ENCODE results near the gene TIA1. TPM values are rescaled to one million over a fixed set of nuclear protein-coding genes. Genes with fewer than 3 reads are reported as not detected.
A peak's percentile ranks its signal among the peaks of the same experiment; 100 is the strongest.
"Not testable (repeated sequence)": the region's sequence is repeated elsewhere in the genome, so short reads cannot be mapped to it uniquely, and the experiment has no call there.

The TIA1 gene, protein sequence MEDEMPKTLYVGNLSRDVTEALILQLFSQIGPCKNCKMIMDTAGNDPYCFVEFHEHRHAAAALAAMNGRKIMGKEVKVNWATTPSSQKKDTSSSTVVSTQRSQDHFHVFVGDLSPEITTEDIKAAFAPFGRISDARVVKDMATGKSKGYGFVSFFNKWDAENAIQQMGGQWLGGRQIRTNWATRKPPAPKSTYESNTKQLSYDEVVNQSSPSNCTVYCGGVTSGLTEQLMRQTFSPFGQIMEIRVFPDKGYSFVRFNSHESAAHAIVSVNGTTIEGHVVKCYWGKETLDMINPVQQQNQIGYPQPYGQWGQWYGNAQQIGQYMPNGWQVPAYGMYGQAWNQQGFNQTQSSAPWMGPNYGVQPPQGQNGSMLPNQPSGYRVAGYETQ
- total RNA-seq = 411 to 439 TPM (median 428 TPM) in 3 replicates

DNA sequence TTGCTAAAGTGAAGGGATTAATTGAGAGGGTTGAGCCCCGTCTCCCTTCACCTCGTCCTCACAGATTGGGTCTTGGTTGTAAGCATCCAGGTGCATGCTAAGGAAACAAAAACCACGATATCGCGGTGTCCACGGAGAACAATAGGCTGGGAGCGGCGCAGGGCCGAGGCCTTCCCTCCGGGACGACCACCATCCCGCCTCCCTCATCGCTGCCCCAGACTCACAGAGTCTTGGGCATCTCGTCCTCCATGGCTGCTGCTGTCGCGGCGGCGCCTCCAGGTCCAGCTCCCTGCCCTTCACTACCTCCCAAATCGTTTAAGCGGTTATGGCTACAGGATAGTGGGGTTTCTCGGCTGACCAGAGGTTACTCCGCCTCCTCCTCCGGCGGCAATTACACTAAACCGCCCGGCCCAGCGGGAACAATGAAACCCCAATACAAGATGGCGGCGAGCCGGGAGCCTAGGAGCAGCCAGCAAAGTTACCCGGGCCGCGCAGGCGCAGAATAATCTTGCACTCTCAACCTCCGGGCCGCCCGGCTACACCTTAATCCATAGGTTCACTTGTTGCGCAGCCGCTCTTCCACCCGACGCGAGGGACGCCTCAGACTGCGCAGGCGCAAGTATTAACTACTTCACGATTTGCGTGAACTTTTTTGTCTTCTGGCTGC lies at the start of gene TIA1:
TIA1 (minus strand) TSS at position 448 of the 667 bp plus-strand sequence; CDS start at position 250, 198 bp downstream.
- DNase-seq (ENCODE audit: low spot score in 2 of 2, unreplicated experiment in 2 of 2) = peak; percentile 99
- Mint-ChIP-seq H3K4me1 (peaks cover 29% of the 10 kb centered on the region), H3K9me3 (no peaks in the 10 kb centered on the region), H3K4me3 (peak within 1 kb of the TSS; percentile 97), H3K27ac (peak within 1 kb of the TSS; percentile 100), H3K36me3 (no peaks in the 10 kb centered on the region), H3K27me3 (ENCODE audit: low read depth) (peaks cover 4% of the 10 kb centered on the region)
- TF ChIP-seq, protein P1, sequence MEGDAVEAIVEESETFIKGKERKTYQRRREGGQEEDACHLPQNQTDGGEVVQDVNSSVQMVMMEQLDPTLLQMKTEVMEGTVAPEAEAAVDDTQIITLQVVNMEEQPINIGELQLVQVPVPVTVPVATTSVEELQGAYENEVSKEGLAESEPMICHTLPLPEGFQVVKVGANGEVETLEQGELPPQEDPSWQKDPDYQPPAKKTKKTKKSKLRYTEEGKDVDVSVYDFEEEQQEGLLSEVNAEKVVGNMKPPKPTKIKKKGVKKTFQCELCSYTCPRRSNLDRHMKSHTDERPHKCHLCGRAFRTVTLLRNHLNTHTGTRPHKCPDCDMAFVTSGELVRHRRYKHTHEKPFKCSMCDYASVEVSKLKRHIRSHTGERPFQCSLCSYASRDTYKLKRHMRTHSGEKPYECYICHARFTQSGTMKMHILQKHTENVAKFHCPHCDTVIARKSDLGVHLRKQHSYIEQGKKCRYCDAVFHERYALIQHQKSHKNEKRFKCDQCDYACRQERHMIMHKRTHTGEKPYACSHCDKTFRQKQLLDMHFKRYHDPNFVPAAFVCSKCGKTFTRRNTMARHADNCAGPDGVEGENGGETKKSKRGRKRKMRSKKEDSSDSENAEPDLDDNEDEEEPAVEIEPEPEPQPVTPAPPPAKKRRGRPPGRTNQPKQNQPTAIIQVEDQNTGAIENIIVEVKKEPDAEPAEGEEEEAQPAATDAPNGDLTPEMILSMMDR (IDR thresholded peaks at IDR 0.05; ENCODE audit: unreplicated experiment) = no peak

DNA sequence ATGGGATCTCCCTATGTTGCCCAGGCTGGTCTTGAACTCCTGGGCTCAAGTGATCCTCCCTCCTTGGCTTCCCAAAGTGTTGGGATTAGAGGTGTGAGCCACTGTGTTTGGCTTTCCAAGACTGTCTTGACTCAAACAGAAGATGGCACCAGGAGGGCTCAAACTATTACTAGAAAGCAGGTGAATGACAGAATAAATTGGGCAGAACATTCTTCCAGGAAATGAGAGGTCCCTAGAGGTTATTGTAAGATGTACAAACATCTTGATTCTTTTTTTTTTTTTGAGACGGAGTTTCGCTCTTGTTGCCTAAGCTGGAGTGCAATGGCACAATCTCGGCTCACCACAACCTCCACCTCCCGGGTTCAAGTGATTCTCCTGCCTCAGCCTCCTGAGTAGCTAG lies 49.4 kb upstream of the TIA1 start:
- not testable (repeated sequence) for DNase-seq (ENCODE audit: low spot score in 2 of 2, unreplicated experiment in 2 of 2); H3K27me3 Mint-ChIP-seq (ENCODE audit: low read depth); H3K9me3 Mint-ChIP-seq; H3K4me3 Mint-ChIP-seq; H3K27ac Mint-ChIP-seq; H3K4me1 Mint-ChIP-seq
- H3K36me3 Mint-ChIP-seq = peaks cover 20% of the 10 kb centered on the region

DNA sequence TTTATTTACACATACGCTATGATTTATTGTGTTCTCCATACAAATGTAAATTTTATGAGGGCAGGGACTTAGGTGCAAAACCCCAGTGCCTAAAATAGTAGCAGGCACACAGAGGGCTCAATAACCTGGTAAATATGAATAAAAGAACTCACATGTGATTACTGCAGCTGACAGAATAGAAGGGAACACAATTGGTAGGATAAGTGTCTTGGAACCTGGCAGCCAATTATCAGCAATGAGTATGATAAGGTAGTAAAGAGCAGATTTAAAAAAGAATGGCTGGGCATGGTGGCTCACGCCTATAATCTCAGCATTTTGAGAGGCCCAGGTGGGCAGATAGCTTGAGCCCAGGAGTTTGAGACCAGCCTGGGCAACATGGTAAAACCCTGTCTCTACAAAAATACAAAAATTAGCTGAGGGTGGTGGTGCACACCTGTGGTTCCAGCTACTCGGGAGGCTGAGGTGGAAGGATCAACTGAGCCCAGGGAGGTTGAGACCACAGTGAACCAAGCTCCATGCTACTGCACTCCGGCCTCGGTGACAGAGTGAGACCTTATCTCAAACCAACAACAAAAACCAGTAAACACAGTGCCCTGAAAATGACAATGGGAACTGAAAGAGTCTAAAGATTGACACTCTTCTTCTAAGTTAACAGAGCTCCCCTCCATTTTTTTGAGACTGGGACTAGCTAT lies 35.2 kb upstream of the TIA1 start:
- TF ChIP-seq, protein P1 (IDR thresholded peaks at IDR 0.05; ENCODE audit: unreplicated experiment) = no peak
- H3K27ac Mint-ChIP-seq = no peak overlapping the region
- H3K27me3 Mint-ChIP-seq (ENCODE audit: low read depth) = no peaks in the 10 kb centered on the region
- H3K9me3 Mint-ChIP-seq = no peaks in the 10 kb centered on the region
- H3K4me3 Mint-ChIP-seq = no peak overlapping the region
- DNase-seq (ENCODE audit: low spot score in 2 of 2, unreplicated experiment in 2 of 2) = no peak
- no peaks in the 10 kb centered on the region for H3K4me1 Mint-ChIP-seq
- peaks cover 49% of the 10 kb centered on the region for H3K36me3 Mint-ChIP-seq

DNA sequence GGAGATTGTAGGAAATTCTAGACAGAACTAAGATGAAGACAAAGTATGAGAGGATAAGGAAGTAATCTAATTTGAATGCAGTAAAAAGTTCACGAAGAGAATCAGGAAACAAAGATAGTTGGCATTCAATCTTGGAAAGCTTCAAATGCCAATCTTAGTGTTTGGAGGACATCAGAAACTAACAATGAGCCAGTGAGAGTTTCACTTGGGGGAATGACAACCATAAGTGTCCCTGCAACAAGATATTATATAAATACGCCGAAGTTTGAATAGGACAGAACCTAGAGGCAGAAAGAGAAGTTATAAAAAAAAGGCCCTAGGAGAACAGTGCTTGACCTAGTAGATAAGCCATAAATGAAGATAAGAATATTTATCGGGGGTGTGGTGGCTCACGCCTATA lies 34.0 kb upstream of the TIA1 start:
- H3K36me3 Mint-ChIP-seq = peaks cover 44% of the 10 kb centered on the region
- H3K4me1 Mint-ChIP-seq = no peaks in the 10 kb centered on the region
- peak overlapping the region; percentile 2 for H3K27ac Mint-ChIP-seq
- no peaks in the 10 kb centered on the region for H3K9me3 Mint-ChIP-seq
- no peaks in the 10 kb centered on the region for H3K27me3 Mint-ChIP-seq (ENCODE audit: low read depth)
- no peak for DNase-seq (ENCODE audit: low spot score in 2 of 2, unreplicated experiment in 2 of 2)
- TF ChIP-seq, protein P1 (IDR thresholded peaks at IDR 0.05; ENCODE audit: unreplicated experiment) = no peak
- no peak overlapping the region for H3K4me3 Mint-ChIP-seq

DNA sequence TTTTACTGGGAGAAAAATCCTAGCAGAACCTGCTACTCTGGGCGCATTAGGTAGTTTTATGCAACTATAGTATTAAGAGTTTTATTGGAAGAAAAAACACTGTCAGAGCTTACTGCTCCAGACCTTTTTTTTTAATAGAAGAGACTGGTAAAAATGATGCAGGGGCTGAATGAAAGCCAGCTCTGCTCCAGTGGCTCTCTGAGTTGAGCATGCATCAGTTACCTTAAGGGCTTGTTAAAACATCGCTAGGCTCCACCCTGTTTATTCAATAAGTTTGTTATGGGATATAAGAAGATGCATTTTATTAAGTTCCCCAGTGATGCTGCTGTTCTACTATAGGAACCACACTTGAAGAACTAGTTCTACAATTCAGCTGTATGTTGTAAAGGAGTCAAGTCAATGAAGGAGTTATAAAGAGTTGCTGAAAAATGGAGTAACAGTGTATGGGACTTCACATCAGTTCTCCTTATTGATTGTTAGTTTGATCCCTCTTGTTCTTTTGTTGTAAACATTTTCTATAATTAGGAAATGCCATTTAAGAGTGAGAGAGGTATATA lies 31.9 kb upstream of the TIA1 start:
- no peak overlapping the region for H3K4me3 Mint-ChIP-seq
- TF ChIP-seq, protein P1 (IDR thresholded peaks at IDR 0.05; ENCODE audit: unreplicated experiment) = no peak
- no peaks in the 10 kb centered on the region for H3K9me3 Mint-ChIP-seq
- H3K4me1 Mint-ChIP-seq = no peaks in the 10 kb centered on the region
- H3K36me3 Mint-ChIP-seq = peaks cover 40% of the 10 kb centered on the region
- H3K27me3 Mint-ChIP-seq (ENCODE audit: low read depth) = no peaks in the 10 kb centered on the region
- no peak for DNase-seq (ENCODE audit: low spot score in 2 of 2, unreplicated experiment in 2 of 2)
- no peak overlapping the region for H3K27ac Mint-ChIP-seq
